Mammary microvascular endothelial cell (primary cell): ENCODE data around the gene C9orf50. TPM values are rescaled to one million over a fixed set of nuclear protein-coding genes. Genes with fewer than 3 reads are reported as not detected.

Source experiments
- total RNA-seq: library from RNA; depleted of rRNA; stranded (reverse); fragments of >200 nt; gene quantifications from 2 replicates; pipeline ENCODE4 v1.2.3, GENCODE V29; 2015

The C9orf50 gene
- 0.47 TPM in 1 of 2 replicates, not detected in the other for total RNA-seq

GRCh38 chr9:129620669-129621295 lies at the start of gene C9orf50:
C9orf50 (minus strand) TSS chr9:129621101; CDS start chr9:129620574, 527 bp downstream.

GRCh38 chr9:129665389-129665775 lies 44.5 kb upstream of the C9orf50 start, which contains the start of gene PRRX2:
PRRX2 (plus strand) TSS chr9:129665647; CDS start chr9:129665868, 221 bp downstream.

GRCh38 chr9:129641750-129642585 lies 21.1 kb upstream of the C9orf50 start, which contains the start of gene ASB6:
ASB6 (minus strand) TSS chr9:129642151; CDS start chr9:129641999, 152 bp downstream.

GRCh38 chr9:129626079-129626624 lies 5.3 kb upstream of the C9orf50 start, which contains the start of gene NTMT1:
NTMT1 (plus strand) TSS chr9:129626163; CDS start chr9:129632704, 6,541 bp downstream.

Other genes with a start within 250 kb of the C9orf50 start
- gene NTMT1, start 5.1 kb upstream of the C9orf50 start, total RNA-seq, result 44.7 and 54.1 TPM in 2 replicates
- 24.0 and 25.1 TPM in 2 replicates for gene ASB6, start 21.1 kb upstream of the C9orf50 start, total RNA-seq
- gene PRRX2, start 44.5 kb upstream of the C9orf50 start, total RNA-seq, result 0.20 and 0.40 TPM in 2 replicates
- gene PTGES, start 131.9 kb upstream of the C9orf50 start, total RNA-seq, result 0.30 TPM in 1 of 2 replicates, not detected in the other
- gene TOR1B, start 182.1 kb upstream of the C9orf50 start, total RNA-seq, result 23.9 and 24.0 TPM in 2 replicates
- gene TOR1A, start 203.0 kb upstream of the C9orf50 start, total RNA-seq, result 62.6 and 68.3 TPM in 2 replicates
- gene C9orf78, start 214.2 kb upstream of the C9orf50 start, total RNA-seq, result 50.6 and 57.3 TPM in 2 replicates
- 11.9 and 15.0 TPM in 2 replicates for gene USP20, start 214.4 kb upstream of the C9orf50 start, total RNA-seq